HG03378 (cell line): ENCODE data around the gene PRX.
"Not testable (repeated sequence)": the region's sequence is repeated elsewhere in the genome, so short reads cannot be mapped to it uniquely, and the experiment has no call there.

Source experiments
- ATAC-seq: cut with Tn5 transposase; IDR thresholded peaks from one replicate; pipeline ENCODE4 v1.9.1; 2021; ENCODE audit warnings: mild to moderate bottlenecking, moderate library complexity; ENCODE audit not compliant: unreplicated experiment

Gene PRX, protein sequence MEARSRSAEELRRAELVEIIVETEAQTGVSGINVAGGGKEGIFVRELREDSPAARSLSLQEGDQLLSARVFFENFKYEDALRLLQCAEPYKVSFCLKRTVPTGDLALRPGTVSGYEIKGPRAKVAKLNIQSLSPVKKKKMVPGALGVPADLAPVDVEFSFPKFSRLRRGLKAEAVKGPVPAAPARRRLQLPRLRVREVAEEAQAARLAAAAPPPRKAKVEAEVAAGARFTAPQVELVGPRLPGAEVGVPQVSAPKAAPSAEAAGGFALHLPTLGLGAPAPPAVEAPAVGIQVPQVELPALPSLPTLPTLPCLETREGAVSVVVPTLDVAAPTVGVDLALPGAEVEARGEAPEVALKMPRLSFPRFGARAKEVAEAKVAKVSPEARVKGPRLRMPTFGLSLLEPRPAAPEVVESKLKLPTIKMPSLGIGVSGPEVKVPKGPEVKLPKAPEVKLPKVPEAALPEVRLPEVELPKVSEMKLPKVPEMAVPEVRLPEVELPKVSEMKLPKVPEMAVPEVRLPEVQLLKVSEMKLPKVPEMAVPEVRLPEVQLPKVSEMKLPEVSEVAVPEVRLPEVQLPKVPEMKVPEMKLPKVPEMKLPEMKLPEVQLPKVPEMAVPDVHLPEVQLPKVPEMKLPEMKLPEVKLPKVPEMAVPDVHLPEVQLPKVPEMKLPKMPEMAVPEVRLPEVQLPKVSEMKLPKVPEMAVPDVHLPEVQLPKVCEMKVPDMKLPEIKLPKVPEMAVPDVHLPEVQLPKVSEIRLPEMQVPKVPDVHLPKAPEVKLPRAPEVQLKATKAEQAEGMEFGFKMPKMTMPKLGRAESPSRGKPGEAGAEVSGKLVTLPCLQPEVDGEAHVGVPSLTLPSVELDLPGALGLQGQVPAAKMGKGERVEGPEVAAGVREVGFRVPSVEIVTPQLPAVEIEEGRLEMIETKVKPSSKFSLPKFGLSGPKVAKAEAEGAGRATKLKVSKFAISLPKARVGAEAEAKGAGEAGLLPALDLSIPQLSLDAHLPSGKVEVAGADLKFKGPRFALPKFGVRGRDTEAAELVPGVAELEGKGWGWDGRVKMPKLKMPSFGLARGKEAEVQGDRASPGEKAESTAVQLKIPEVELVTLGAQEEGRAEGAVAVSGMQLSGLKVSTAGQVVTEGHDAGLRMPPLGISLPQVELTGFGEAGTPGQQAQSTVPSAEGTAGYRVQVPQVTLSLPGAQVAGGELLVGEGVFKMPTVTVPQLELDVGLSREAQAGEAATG (N-terminal part only)

DNA sequence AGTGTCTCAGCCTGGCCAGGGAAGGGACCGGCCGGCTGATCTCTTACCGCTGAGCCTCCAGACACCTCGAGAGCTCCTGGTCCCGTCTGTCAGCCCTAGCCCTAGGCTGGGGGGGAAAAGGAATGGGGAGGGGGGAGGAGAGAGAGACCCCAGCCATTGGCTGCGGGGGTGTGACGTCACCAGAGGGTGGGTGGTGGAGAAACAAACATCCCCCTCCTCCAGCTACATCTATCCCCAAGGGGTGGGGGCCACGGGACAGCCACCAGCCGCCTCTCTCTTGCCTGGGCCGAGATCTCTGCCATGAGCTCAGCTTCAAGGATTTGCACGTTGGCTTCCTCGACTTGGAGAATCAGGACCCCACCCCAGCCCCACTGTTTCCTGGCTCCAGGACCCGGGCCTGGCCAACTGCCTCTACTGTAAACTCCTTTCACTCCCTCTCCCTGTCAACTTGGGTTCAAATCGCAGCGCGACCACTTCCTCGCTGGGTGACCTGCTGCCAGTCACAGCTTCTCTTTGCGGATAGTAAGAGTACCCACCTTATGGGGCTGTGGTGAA is at the start of gene PRX:
TSS of gene PRX (minus strand) at position 88 of the 555 bp plus-strand sequence. CDS start 5,446 bp downstream, outside the sequence.
- no peak for ATAC-seq

DNA sequence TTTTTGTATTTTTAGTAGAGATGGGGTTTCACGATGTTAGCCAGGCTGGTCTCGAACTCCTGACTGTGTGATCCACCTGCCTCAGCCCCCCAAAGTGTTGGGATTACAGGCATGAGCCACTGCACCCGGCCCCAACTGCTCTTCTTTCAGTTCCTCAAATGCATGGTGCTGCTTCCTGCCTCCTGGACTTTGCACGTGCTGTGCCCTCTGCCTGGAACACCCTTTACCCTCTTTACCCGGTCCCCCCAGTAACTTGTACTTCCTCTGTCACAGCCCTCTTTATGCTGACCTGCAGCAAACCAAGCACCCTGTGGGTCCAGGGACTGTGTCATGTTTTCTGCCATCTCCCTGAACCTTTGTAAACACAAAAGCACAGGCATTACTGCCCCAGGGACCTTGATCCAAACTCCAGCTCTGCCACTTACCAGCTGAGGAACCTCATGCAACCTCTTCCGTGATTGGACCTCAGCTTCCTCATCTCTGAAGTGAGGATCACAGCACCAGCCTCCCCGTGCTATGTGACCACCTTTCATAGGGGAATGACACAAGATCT is 48.6 kb upstream of the PRX start:
- no peak for ATAC-seq

DNA sequence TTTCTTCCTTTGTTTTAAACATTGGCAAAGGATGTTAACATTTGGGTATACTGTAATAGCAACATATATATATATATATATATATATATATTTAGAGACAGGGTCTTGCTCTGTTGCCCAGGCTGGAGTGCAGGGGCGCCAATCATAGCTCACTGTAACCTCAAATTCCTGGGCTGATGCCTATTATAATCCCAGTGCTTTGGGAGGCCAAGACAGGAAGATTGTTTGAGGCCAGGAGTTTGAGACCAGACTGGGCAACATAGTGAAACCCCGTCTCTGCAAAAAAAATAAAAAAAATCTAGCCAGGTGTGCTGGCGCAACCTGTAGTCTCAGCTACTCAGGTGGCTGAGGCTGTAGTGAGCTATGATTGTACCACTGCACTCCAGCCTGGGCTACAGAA is 47.0 kb upstream of the PRX start:
- ATAC-seq: no peak

DNA sequence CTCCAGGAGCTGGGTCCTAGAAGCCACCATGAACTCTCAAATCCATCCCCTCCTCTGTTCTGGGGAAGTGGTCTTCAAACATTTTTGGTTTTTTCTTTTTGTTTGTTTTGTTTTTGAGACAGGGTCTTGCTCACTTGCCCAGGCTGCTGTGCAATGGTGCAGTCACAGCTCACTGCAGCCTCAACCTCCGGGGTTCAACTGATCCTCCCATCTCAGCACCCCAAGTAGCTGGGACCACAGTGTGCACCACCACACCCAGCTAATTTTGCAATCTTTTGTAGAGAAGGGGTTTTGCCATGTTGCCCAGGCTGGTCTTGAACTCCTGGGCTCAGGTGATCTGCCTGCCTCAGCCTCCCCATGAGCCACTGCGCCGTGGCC is 45.4 kb upstream of the PRX start:
- ATAC-seq: no peak

DNA sequence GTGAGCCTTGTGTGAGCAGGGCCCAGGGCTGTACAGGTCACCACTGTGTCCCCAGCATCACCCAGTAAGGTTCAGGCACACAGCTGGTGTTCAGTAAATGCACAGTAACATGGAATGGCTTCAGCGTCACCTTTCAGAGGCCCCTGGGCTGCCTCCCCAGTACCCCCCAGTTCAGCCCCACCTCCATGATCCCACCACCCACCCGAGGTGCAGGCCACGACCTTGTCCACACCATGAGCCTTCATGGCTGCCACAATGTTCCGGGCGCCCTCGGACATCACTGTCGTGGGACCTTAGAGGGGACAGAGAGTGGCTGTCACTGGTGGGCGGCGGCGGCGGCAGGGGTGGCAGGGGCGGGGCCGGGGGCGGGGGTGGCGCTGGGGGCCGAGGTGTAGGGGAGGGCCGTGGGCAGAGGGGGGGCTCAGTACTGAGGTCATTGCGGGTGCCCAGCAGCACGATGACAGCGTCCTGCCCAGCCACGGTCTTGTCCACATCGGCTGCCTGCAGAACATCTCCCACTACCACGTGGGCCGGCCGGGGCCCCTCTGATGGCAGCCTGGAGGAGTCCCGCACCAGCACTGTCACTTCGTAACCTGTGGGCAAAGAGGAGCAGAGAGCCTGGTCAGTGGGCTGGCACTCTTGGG is 44.9 kb upstream of the PRX start:
- no peak for ATAC-seq

DNA sequence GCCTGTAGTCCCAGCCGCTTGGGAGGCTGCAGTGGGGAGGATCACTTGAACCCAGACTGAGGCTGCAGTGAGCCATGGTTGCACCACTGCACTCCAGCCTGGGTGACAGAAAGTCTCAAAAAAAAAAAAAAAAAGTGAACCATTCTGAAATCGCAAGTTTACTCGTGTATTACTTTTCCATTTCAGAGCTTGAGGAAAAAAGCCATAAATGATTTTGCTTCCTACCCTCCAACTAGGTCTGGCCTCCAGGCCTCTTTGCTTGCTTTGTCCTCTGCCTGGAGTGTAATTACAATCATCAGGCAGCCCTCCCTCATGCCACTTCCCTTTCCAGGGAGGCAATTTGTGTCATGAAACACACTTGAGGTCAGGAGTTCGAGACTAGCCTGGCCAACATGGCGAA is 43.9 kb upstream of the PRX start:
- ATAC-seq: no peak

DNA sequence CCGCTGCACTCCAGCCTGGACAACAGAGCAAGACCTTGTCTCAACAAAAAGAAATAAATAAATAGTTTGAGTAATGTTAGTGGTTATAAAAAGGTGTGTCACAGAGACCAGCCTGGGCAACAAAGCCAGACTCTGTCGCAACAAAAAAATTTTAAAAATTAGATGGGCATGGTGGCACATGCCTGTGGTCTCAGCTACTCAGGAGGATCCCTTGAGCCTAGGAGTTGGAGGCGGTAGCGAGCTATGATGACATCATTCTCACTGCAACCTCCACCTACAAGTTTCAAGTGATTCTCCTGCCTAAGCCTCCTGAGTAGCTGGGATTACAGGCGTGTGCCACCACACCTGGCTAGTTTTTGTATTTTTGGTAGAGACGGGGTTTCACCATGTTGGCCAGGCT is 40.8 kb upstream of the PRX start:
- ATAC-seq: not testable (repeated sequence)

DNA sequence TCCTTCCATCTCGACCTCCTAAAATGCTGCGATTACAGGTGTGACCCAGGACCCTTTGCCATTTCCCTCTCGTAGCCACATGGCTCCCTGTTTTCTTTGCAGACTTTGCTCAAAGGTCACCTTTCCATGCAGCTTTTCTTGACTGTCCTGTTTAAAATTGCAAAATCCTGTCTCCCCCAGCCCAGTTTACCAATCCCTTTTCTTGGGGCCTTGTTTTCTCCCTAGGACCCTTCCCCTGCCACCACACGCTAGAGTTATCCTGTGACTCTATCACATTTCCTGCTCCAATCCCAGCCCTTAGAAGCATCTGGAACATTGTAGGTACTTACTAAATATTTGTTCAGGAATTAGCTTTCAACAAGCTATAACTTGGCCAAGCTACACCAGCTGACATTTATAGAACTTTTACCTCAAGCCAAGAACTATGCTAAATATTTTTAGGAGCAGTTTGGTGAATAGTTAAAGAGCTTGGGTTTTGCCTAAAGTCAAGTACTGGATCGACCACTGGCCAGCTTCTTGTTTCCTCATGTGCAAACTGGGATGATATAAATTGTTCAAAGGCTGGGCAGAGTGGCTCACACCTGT is 40.1 kb upstream of the PRX start:
- no peak for ATAC-seq

DNA sequence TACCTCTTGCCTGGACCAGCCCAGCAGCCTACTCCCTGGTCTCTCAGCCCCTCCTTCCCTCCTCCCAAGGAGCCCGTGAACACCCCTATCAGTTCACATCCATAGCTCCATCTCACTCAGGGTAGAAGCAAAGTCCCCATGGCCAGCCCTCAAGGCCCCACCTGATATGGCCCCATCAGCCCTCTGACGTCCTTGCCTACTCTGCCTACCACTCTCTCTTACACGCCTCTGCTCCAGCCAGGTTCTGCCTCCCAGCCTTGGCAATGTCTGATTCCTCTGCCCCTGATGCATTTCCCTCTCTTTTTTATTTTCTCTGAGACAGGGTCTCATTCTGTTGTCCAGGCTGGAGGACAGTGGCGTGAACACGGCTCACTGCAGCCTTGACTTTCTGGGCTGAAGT is 38.8 kb upstream of the PRX start:
- no peak for ATAC-seq

DNA sequence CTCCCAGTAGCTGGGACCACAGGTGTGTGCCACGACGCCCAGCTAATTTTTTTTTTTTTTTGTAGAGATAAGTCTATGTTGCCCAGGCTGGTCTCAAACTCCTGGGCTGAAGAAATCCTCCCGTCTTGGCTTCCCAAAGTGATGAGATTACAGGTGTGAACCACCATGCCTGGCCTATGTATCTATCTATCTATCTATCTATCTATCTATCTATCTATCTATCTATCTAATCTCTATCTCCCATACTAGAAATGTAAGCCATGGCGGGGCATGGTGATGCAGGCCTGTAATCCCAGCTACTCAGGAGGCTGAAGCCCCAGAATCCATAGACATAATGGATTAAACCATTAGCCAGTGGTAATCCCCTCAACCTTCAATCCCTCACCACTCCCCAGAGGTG is 37.5 kb upstream of the PRX start:
- no peak for ATAC-seq

DNA sequence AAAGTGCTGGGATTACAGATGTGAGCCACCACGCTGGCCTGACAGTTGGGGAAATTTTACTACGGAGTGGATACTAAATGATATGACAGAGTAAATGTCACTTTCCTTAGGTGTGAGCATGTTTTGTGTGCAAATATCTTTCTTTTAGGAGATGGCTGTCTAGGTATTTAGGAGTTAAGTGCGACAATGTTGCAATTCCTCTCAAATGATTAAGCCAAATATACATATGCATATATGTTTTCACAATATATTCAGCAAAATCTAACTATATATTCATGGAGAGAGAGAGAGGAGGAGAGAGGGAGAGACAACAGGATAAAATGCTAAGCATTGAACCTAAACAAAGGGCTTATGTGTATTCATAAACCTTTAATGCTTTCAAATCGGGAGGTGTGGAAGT is 36.3 kb upstream of the PRX start:
- no peak for ATAC-seq

DNA sequence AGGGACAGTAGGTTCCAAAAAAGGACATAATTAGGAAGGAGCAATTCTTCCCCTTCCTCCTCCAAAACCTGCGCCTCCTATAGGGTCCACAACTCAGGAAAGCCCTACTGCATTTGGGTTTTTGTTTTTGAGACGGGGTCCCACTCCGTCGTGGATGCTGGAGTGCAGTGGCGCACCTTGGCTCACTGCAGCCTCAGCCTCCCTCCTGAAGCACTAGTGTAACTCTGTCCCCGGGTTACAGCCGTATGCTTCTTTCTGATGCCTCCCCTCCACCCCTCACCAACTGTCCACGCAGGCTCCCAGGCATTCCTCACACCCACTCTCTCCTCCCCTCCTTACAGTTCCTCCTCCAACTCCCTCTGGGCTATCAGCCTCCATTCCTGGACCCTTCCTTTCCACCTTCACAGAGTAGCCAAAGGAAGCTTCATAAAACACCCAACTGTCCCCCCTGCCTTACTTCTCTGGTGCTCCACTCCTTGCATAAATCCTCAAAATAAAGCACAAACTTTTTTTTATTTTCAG is 33.1 kb upstream of the PRX start:
- no peak for ATAC-seq

DNA sequence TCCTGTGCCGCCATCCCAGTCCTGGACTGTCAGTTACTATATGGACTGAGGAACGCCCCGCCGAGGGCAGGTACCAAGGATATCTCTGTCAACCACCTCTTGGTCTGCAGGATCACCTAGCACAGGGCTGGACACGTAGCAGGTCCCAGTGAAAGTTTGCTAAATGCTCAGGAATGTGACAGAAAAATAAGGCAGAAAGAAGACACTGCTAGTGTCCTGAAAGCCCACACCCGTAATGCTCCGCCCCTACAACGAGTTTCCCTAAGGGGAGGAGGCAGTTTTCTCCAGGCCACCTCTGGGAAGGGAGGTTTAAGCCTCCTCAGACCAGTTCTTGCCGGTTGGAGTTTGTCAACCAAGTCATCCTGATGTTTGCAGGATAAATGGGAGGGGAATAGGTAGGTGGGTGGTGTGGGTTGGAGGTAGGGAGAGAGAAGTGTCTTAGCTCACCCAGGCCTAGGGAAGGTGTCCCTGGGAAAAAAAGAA is 32.6 kb upstream of the PRX start:
- ATAC-seq: no peak

DNA sequence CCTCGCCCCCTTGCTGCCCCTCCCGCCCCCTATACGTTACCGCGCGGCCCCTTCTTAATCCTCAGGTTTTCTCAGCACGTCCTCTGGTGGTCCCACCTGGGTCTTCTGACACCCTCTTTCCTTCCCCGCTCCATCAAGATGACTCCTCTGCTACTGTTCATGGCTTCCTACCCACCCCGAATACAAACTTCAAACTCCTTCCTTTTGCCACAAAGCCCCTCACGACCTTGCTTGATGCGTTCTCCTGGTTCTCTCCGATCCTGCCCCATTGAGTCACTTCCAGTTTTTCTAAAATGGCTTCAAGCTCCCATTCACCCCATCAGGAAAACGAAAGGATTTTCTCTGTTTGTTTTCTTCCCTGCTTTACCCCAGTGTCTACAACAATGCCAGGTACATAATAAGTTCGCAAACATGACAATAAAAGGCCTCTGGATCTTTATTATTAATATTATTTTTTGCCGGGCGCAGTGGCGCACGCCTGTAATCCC is 31.7 kb upstream of the PRX start:
- ATAC-seq: no peak

DNA sequence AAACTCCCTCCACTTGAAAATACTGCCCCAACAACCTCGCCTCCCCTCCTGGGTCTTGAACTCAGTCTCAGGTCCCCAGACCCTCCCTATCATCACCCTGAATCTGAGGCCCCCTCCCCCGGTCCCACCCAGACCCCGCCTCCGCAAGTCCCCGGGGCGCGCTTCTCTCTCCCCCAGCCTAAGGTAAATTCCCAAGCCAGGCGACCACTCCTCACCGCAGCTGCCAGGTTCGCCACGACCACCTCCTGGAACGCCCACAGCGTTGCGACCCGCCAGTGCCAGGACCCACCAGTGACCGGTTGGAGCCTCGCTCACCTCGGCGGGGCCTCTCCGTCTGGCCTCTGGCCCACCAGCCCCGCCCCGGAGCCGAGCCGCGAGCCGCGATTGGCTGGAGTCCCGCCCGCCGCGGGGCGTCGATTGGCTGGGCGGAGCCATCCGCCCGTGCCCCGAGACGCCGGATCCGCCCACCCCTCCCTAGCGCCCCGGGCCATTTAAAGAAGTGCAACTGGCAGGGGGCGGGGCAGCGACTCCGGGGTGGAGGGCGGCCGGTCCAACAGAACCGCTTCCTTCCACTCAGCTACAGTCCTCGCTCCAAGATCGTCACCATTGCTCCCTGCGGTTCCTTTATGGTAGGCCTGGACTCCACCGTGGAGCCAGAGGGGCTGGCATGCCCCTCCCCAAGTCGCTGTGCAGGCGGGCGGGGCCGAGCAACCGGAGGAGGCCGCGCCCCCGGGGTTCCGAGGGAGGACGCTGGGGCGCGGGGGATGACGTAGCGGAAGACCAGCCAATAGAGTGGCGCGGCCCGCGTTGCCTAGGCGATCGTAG is 31.0 kb upstream of the PRX start, which contains the start of gene SERTAD3:
TSS of gene SERTAD3 (minus strand) at position 336 of the 825 bp plus-strand sequence. CDS start 2,255 bp downstream, outside the sequence.
- ATAC-seq: peak; percentile 53

DNA sequence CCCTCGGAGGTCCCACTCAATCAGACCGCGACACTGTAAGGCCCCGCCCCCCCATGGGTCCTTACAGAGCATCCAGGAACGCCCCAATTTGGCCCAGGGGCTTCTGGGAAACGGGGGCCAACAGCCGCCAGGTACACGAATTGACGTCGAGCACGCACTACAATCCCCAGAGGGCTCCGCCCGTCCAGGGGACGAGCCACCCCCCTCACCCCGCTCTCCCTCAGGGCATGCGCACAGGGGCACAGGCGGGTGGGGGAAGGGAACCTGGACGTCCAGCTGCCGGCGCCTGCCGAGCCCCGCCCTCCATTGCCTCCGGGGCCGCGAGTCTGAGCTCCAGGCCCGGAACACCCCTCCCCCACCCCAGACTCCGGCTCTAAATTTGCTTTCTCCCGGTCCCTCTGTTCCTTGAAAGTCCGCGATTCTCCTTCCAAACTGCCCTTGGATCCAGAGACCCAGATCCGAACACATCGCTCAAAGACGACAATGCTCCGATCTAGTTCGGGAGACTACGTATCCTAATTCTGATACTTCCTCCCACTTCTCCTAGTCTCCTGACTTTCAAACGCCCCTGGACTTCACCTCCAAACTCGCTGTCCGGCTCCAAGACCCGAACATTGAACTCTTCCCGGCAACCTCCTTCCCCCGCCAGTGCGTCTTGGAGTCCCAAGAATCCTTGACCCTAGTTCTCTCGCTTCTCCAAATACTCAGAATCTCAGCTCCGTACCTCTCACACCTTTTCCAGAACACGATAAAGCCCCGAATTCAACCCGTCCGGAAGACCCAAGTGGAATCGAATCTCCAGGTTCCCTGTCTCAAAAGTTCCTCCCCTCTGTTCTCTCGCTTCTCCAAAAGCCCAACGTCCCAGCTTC is 30.2 kb upstream of the PRX start:
- ATAC-seq: peak; percentile 76
